DOHH2 (cell line): ENCODE data around the gene METTL16.

Experiments
- H3F3A ChIP-seq: fragments of 200-600 bp; sonication (generic), shearing (Covaris generic); 2 replicates; pipeline ENCODE4 v1.6.0; 2016; ENCODE audit warnings: antibody characterized with exemption, mild to moderate bottlenecking; ENCODE audit not compliant: control insufficient read depth, insufficient read depth
- H3K27ac ChIP-seq: fragments of 200-600 bp; sonication (generic); 2 replicates; pipeline ENCODE4 v1.5.1; 2014; ENCODE audit warnings: low read depth, mild to moderate bottlenecking, low read length, moderate library complexity
- H3K27me3 ChIP-seq: fragments of 200-600 bp; sonication (generic); 2 replicates; pipeline ENCODE4 v1.6.1; 2014; ENCODE audit warnings: mild to moderate bottlenecking, low read length, mixed read lengths; ENCODE audit not compliant: control insufficient read depth
- H3K36me3 ChIP-seq: fragments of 200-600 bp; sonication (generic); 2 replicates; pipeline ENCODE4 v1.6.1; 2014; ENCODE audit warnings: mild to moderate bottlenecking, low read length, moderate library complexity, mixed read lengths; ENCODE audit not compliant: control insufficient read depth
- H3K4me1 ChIP-seq: fragments of 200-600 bp; sonication (generic); 2 replicates; pipeline ENCODE4 v1.6.1; 2014; ENCODE audit warnings: mild to moderate bottlenecking, low read length, mixed read lengths; ENCODE audit not compliant: control insufficient read depth
- H3K4me2 ChIP-seq: fragments of 200-600 bp; sonication (generic); 2 replicates; pipeline ENCODE4 v1.6.0; 2014; ENCODE audit warnings: mild to moderate bottlenecking, low read length, moderate library complexity
- H3K4me3 ChIP-seq: fragments of 200-600 bp; sonication (generic); 2 replicates; pipeline ENCODE4 v1.5.1; 2014; ENCODE audit warnings: mild to moderate bottlenecking, low read length, mixed read lengths
- H3K79me2 ChIP-seq: fragments of 200-600 bp; sonication (generic); 2 replicates; pipeline ENCODE4 v1.6.1; 2014; ENCODE audit warnings: mild to moderate bottlenecking, low read length, mixed read lengths; ENCODE audit not compliant: control insufficient read depth
- H3K9me2 ChIP-seq: fragments of 200-600 bp; sonication (generic); replicated peaks from 2 replicates; pipeline ENCODE4 v1.6.1; 2014; ENCODE audit warnings: mild to moderate bottlenecking, low read length, mixed read lengths; ENCODE audit not compliant: control insufficient read depth
- H3K9me3 ChIP-seq: fragments of 200-600 bp; sonication (generic); 2 replicates; pipeline ENCODE4 v1.6.1; 2014; ENCODE audit warnings: antibody characterized with exemption, low read length, mixed read lengths; ENCODE audit not compliant: control insufficient read depth, insufficient read depth
- H4K20me1 ChIP-seq: fragments of 200-600 bp; sonication (generic); 2 replicates; pipeline ENCODE4 v1.6.0; 2014; ENCODE audit warnings: low read depth, mild to moderate bottlenecking, antibody characterized with exemption, low read length, moderate library complexity; ENCODE audit not compliant: control insufficient read depth, insufficient read depth
- CTCF ChIP-seq: fragments of 200-600 bp; sonication (generic); IDR thresholded peaks from one replicate; pipeline ENCODE4 v1.5.1; 2014; ENCODE audit warnings: antibody characterized with exemption, mild to moderate bottlenecking, low read depth, low read length; ENCODE audit not compliant: poor library complexity, severe bottlenecking
- EZH2phosphoT487 ChIP-seq: fragments of 200-600 bp; sonication (generic); IDR thresholded peaks from 2 replicates; pipeline ENCODE4 v1.6.1; 2017; ENCODE audit warnings: borderline replicate concordance, mild to moderate bottlenecking, antibody characterized with exemption, low read length, moderate library complexity, mixed read lengths

Gene METTL16

GRCh38 chr17:2427910-2428309 is 83.8 kb downstream of the METTL16 start:
- Histone ChIP-seq H3K9me2 (no peaks in the 10 kb centered on the region), H3K27ac (no peak overlapping the region), H3K79me2 (no peaks in the 10 kb centered on the region), H3K4me2 (no peak overlapping the region), H3K27me3 (no peaks in the 10 kb centered on the region), H3K4me3 (no peak overlapping the region), H4K20me1 (no peaks in the 10 kb centered on the region; the same call in 1 of the 2 replicates), H3F3A (no peaks in the 10 kb centered on the region; the same call in 1 of the 2 replicates), H3K36me3 (peaks cover 20% of the 10 kb centered on the region), H3K4me1 (no peaks in the 10 kb centered on the region), H3K9me3 (no peaks in the 10 kb centered on the region)
- TF ChIP-seq CTCF (no peak), EZH2phosphoT487 (no peak)

DNA sequence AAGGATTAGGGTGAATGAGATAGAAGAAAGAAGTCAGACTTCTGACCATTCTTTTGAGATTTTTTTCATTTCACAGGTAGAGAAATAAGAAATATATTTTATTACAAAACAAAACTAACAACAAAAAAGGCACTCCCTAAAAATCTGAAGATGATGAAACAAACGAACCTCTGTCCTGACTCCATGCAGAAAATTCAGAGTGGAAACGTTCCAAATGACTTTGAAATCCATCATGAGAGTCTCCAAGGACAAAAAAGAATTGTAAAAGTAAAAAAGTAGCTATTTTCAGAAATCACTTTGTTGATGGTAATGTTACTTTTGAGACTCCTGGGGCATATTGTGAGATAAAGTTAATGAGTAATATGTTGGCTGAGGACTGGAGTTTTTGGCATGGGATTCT is 84.5 kb downstream of the METTL16 start:
- TF ChIP-seq EZH2phosphoT487 (no peak), CTCF (no peak)
- Histone ChIP-seq H3K4me2 (no peak overlapping the region), H3K4me3 (no peak overlapping the region), H3K27ac (no peak overlapping the region), H3K36me3 (peaks cover 16% of the 10 kb centered on the region; the same call in 1 of the 2 replicates), H3K9me3 (no peaks in the 10 kb centered on the region), H3K27me3 (no peaks in the 10 kb centered on the region), H3K9me2 (no peaks in the 10 kb centered on the region), H3F3A (no peaks in the 10 kb centered on the region; the same call in 1 of the 2 replicates), H3K79me2 (no peaks in the 10 kb centered on the region), H3K4me1 (no peaks in the 10 kb centered on the region), H4K20me1 (no peaks in the 10 kb centered on the region; the same call in 1 of the 2 replicates)

DNA sequence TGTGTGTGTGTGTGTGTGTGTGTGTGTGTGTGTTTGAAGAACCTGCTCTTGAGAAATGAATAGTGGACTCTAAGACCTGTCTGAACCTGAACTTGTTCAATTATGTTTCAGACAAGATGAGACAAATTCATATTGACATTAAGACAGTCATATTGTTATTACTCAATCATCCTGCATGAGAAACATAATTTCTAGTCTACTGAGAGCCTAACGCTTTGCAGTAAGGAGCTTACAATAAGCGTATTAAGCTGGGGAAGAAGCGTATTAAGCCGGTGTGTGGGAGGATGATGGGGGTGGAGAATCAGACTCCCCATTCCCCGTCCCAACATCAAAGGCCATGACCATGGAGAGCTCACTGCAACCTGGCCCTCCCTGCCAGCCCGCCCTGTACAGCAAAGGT is 88.4 kb downstream of the METTL16 start:
- no peaks in the 10 kb centered on the region for H3K27me3 ChIP-seq
- TF ChIP-seq EZH2phosphoT487, result no peak
- no peak for TF ChIP-seq CTCF
- no peaks in the 10 kb centered on the region for H3K9me3 ChIP-seq
- H4K20me1 ChIP-seq, result no peaks in the 10 kb centered on the region
- H3K9me2 ChIP-seq, result no peaks in the 10 kb centered on the region
- H3K79me2 ChIP-seq, result no peaks in the 10 kb centered on the region
- peaks cover 38% of the 10 kb centered on the region for H3K36me3 ChIP-seq
- no peaks in the 10 kb centered on the region; the same call in 1 of the 2 replicates for H3F3A ChIP-seq
- no peak overlapping the region for H3K27ac ChIP-seq
- H3K4me1 ChIP-seq, result no peaks in the 10 kb centered on the region
- no peak overlapping the region for H3K4me3 ChIP-seq
- no peak overlapping the region for H3K4me2 ChIP-seq
